A549 (cell line): ENCODE data around the gene CD37.

Experiments used
- BCL3 ChIP-seq: fragments of >200 bp; sonication (Bioruptor Twin); formaldehyde crosslinking; IDR thresholded peaks from 3 replicates; pipeline ENCODE4 v1.6.1; 2016
- CTCF ChIP-seq: fragments of >200 bp; sonication (Bioruptor Twin); formaldehyde crosslinking; IDR thresholded peaks from 3 replicates; pipeline ENCODE4 v1.5.1; 2016
- ELK1 ChIP-seq: fragments of 150-350 bp; IDR thresholded peaks from 2 replicates; pipeline ENCODE4 v1.6.1; 2014; ENCODE audit warnings: low read depth, mild to moderate bottlenecking, low read length
- KDM1A ChIP-seq: fragments of 200-600 bp; sonication (generic); IDR thresholded peaks from 2 replicates; pipeline ENCODE4 v1.6.1; 2016; ENCODE audit warnings: low read depth, mild to moderate bottlenecking
- PHF8 ChIP-seq: fragments of 200-600 bp; sonication (generic); IDR thresholded peaks from 2 replicates; pipeline ENCODE4 v1.6.1; 2016; ENCODE audit warnings: low read depth, mild to moderate bottlenecking, antibody characterized with exemption, moderate library complexity, borderline replicate concordance

GRCh38 chr19:49366110-49366509 lies 30.9 kb downstream of the CD37 start:
- TF ChIP-seq BCL3 (no peak), CTCF (no peak), ELK1 (no peak), KDM1A (peak; percentile 79; the same call in 1 of the 2 replicates), PHF8 (no peak)
